Ammon's horn (tissue), 1 donor: ENCODE data around the gene PABPN1L.
"Not testable (repeated sequence)": the region's sequence is repeated elsewhere in the genome, so short reads cannot be mapped to it uniquely, and the experiment has no call there.

Experiments used
- DNase-seq: peaks from one replicate; pipeline ENCODE4 v3.0.0-alpha.2; 2016; ENCODE audit warnings: low spot score

PABPN1L gene

GRCh38 chr16:88900662-88901052 is 34.2 kb upstream of the PABPN1L start:
- no peak for DNase-seq

GRCh38 chr16:88899901-88900661 is 33.6 kb upstream of the PABPN1L start:
- DNase-seq, result no peak

GRCh38 chr16:88897696-88898425 is 31.4 kb upstream of the PABPN1L start:
- no peak for DNase-seq

GRCh38 chr16:88896238-88897070 is 30.0 kb upstream of the PABPN1L start:
- no peak for DNase-seq

GRCh38 chr16:88895335-88895734 is 28.9 kb upstream of the PABPN1L start:
- DNase-seq, result no peak

- no peak for DNase-seq
These were observed 28.3 kb upstream of the PABPN1L start for GRCh38 chr16:88894681-88895300.

GRCh38 chr16:88894266-88894665 is 27.8 kb upstream of the PABPN1L start:
- DNase-seq, result not testable (repeated sequence)

- DNase-seq, result no peak
These were observed 26.9 kb upstream of the PABPN1L start for GRCh38 chr16:88893127-88893968.

GRCh38 chr16:88892065-88892464 is 25.6 kb upstream of the PABPN1L start:
- DNase-seq, result no peak

GRCh38 chr16:88891083-88891482 is 24.6 kb upstream of the PABPN1L start:
- DNase-seq, result no peak

- DNase-seq, result not testable (repeated sequence)
These were observed 23.4 kb upstream of the PABPN1L start for GRCh38 chr16:88889702-88890352.

- no peak for DNase-seq
These were observed 22.3 kb upstream of the PABPN1L start for GRCh38 chr16:88888461-88889387.

GRCh38 chr16:88888057-88888456 is 21.6 kb upstream of the PABPN1L start:
- no peak for DNase-seq

GRCh38 chr16:88886845-88887521 is 20.5 kb upstream of the PABPN1L start:
- no peak for DNase-seq

- DNase-seq, result no peak
These were observed 20.0 kb upstream of the PABPN1L start for GRCh38 chr16:88886420-88886844.

GRCh38 chr16:88885693-88886280 is 19.3 kb upstream of the PABPN1L start:
- DNase-seq, result no peak

- DNase-seq, result no peak
These were observed 18.3 kb upstream of the PABPN1L start for GRCh38 chr16:88884569-88885271.

GRCh38 chr16:88883946-88884345 is 17.5 kb upstream of the PABPN1L start:
- DNase-seq, result no peak
